GM21515 (cell line): ENCODE data around the gene AUTS2.

Source experiments
- ATAC-seq: cut with Tn5 transposase; IDR thresholded peaks from one replicate; pipeline ENCODE4 v1.9.1; 2021; ENCODE audit not compliant: unreplicated experiment

The AUTS2 gene

DNA sequence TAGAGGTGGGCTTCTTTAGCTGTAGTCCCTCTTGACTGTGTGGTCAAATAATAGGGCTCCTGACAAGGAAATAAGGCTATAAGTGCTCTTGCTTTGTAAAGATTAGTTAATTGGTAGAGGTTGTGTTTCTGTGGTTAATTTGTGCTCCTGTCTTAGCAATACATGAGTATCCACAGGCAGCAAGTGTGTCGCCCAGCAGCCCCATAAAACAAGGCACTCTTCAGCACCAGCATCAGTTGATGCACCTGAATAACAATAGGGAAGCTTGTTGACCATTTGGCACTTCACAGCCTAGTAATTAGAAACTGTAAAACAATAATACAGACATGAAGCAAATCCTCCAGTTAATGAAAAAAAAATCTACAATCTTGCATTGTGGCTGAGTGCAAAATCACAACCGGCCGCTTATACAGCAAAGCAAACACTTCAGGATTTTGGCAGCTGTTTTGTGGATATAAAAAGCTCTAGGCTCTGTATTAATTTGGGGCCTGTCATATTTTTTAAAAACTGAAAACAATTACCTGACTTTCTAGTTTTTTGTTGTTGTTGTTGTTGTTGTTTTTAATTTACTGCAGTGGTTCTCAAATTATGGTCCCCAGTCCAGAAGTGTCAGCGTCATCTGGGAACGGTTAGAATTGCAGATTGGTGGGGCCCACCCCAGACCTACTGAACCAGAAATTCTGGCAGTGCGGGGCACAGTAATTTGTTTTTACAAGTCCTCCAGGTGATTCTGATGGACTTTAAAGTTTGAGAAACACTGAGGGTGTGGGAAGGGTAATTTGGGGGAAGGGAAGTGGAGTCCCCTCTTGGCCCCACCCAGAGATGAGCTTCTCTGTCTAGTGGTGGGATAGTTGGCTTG lies 56.8 kb downstream of the AUTS2 start:
- no peak for ATAC-seq

DNA sequence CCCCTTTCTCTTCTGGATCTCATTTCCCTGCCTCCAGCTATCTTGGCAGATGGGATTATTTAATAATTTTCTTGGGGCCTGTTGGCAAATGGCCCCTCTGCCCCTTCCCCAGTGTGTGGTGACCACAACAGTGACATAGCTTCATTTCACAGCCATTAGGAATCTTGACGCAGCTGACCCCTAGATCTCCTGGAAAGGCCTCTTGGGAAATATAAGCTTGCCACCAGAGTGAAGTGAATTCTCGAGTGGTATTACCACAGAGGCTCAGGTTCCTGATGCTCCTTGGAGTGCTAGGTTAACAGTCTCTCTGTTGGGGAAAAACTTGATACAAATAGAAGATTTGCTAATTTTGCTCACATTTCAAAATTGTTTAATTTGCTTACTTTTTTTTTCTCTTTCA lies 57.8 kb downstream of the AUTS2 start:
- ATAC-seq: no peak

- no peak for ATAC-seq
These were observed 58.6 kb downstream of the AUTS2 start for GRCh38 chr7:69656890-69657289.

- no peak for ATAC-seq
These were observed 59.1 kb downstream of the AUTS2 start for GRCh38 chr7:69657331-69657730.

DNA sequence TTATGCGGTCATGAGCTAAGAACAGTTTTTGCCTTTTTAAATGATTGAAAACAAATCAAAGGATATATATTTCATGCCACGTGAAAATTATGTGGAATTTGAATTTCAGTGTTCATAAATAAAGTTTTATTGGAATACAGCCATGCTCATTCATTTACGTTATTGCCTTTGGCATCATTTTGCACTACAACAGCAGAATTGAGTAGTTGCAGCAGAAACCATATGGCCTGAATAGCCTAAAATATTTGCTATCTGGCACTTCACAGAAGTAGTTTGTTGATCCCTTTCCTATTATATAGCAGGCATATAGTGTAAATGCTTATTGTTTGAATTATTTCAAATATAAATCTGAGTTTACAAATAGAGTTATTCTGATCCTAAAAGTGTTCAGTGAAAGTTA lies 59.7 kb downstream of the AUTS2 start:
- no peak for ATAC-seq

DNA sequence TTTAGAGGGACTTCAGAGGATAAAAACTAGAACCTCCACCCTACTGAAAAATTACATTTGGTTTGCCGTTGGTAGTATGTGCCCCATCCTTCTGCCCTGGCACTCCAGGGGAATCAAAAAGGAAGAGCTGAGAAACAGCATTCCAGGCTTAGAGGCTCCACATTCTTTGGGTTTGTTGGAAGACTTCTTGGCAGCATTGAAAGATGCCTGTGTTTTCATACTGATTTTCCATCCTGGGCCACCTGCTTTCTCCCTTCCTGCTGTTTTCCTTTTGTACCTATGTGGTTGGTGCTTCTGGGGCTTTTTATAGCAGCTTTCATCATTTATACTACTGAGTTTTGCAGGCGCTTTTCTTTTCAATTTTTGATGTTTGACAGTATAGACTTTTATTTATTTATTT lies 61.7 kb downstream of the AUTS2 start:
- ATAC-seq: no peak

GRCh38 chr7:69661342-69661741 lies 63.1 kb downstream of the AUTS2 start:
- no peak for ATAC-seq

DNA sequence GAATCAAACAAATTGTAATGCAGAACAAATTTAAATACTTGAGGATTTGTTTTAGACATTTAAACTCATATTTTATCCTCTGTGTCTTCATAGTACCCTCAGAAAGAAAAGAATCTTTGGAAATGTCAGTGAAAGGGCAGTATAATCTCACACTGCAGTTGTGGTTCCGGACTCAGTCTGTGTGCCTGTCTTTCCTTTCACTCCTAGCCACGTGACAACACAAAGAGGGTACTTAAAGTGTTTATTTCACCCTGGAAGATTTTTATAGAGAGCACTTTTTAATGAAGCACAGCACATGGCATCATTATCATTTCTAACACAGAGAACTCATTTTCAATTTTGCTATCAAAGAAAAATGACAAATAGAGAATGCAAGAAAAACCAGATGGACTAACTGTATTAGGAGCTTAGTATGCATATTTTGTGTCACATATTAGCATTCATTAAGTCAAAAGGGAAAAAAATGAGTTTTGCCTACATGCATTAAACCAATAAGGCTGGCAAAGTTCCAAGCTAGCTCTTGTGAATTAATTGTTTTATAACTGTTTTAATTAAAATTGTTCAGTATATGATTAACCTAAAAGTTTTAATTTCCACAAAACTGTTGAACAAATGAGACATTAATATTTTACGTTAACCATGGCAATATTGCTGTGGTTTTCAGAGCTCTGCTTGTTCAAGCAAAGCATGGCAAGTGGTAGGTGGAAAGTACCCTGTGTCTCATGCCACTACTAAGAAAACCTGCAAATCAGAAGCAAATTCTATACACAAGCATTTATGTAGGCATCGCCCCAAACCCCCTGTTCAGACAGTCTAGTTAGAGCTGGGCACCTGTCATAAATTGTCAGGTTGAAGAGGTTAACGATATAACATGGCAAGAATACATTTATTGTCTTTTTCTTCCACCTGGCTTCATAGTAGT lies 65.9 kb downstream of the AUTS2 start:
- ATAC-seq: no peak

- no peak for ATAC-seq
These were observed 67.1 kb downstream of the AUTS2 start for GRCh38 chr7:69665369-69665768.

DNA sequence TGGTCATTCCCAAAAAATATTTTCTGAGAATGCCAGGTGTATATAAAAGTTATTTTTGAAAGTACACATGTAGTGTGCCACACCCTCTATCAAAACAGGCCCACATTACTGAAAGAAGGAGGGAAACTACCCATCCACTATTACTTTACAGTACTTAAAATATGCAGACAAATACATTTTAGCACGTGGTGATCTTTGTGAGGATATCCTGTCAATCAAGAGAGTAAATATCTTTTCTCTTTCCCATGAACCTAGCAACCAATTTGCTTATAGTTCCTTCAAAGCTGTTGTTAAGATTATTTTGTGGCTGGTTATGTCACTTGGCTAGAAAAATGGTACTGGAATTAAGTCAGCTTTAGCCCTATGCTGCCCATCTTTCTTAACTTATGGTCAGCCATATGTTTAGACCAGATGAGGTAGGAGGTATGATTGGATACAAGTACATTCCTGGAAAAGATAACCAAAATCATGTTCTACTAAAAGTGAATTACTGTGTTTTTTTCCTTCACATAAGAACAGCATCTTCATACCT lies 70.1 kb downstream of the AUTS2 start:
- ATAC-seq: no peak

DNA sequence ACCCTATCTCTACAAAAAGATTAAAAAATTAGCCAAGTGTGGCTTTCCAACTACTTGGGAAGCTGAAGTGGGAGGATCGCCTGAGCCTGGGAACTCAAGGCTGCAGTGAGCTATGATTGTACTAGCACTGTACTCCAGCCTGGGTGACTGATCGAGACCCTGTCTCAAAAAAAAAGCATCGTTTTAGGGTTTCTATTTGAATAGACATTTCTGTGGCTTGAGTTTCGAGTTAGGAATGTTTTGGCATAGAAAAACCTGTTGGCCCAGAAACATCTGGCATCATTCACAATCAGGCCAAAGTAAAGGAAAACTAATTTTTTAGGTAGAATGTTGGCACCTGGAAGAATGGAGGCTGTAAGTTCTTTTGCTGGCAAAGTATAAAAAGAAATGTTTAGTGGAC lies 72.4 kb downstream of the AUTS2 start:
- ATAC-seq: no peak

DNA sequence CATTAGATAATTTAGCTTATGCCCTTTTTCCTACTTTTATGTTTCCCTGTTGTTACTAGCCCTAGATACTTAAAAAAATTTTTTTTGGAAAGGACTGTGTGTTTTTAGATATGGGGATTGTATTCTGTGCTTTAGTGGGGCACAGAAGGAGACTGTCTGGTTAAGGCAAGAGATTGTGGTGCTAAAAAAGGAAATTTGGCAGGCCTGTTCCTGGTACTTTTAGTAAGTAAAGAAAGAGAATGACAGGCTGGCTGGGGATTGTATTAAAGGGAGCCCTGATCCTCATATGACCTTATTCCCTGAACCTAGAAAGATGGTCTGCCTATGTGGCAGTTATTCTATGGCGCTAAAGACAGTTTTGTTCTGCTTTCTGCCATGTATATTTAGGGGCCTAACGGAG lies 74.8 kb downstream of the AUTS2 start:
- no peak for ATAC-seq

DNA sequence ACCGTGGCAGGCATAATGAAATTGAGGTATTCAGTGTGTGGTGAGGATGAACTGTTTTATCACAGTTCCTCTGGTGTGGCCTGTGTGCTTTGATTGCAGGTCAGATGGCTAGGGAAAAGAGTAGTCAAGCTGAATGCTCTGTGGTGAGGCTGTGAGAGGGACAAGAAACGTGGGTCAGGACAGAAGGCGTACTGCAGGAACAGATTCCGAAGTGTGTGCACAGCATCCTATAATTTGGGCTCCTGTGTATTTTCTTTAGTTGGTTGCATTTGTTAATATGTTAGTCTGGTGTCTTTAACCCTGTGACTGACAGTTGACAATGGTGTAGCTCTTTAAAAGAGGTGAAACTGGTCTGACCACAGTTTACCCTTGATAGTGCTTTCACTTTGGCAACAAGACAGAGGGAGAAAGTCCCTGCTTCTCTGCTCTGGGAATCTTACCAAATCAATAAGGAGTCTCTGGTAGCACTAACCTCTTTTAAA lies 76.5 kb downstream of the AUTS2 start:
- ATAC-seq: peak; percentile 78

- ATAC-seq: no peak
These were observed 78.0 kb downstream of the AUTS2 start for GRCh38 chr7:69676247-69676646.

- ATAC-seq: no peak
These were observed 79.0 kb downstream of the AUTS2 start for GRCh38 chr7:69677054-69677852.

DNA sequence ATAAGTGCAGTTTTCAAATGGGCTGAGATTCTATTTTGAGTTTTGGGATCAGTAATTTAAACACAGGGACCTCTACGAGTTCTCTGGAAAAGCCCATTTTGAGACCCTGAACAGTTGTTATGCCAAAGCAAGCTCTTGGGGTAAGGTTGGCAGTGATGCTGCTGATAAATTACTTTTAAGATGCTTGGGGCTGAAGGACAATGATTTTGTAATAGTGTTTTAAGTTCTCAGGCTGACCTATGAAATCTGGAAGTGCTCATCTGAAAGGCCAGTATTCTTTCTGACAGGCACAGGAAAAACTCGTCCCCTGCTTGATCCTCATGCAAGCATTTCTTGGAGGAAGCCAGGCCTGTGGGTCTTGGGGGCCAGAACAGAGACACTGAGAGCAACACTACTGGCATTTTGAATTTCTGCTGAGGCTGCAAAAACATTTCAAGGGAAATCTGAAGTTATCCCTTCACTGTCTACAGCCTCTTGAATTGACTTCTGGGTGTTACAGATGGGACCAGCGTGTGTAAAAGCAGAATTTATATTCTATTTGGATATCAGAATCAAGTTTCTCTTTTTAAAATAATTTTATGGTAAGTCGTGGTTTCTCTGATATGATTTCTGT lies 79.7 kb downstream of the AUTS2 start:
- ATAC-seq: no peak

GRCh38 chr7:69678494-69679187 lies 80.4 kb downstream of the AUTS2 start:
- no peak for ATAC-seq

- ATAC-seq: no peak
These were observed 82.9 kb downstream of the AUTS2 start for GRCh38 chr7:69681181-69681580.

DNA sequence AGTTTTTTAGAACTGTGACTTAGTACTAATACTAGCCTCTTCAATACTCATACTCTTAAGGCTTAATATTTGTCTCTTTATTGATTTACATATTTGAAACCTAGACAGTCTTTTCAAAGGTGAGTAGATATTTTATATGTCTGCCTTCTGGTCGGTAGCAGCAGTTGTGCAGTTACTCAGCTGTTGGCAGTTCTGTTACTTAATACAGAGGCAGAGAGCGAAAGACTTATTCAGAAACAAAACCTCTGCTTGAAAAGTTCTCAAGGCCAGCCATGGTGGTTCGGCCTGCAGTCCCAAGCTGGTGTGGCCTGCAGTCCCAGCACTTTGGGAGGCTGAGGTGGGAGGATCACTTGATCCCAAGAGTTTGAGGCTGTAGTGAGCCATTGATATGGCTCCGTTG lies 84.2 kb downstream of the AUTS2 start:
- ATAC-seq: no peak

DNA sequence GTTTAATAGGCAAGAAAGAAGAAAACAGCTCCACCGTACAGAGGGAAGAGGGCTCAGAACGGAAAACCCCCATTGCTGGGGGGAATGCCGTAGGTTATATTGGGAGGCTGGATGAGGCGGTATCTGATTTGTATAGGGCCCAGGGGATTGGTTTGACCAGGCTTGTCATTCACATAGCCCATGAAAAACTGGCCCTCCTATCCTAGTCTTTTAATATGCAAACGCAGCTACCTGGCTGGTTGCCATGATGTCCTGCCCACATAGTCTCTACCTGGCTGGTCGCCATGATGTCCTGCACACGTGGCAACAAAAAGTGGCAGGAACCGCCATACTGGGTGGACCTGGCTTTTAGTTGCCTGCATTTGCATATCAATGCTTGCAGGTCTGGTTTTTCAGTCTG lies 84.7 kb downstream of the AUTS2 start:
- ATAC-seq: no peak
